Keratinocyte (primary cell): ENCODE data around the gene KNG1. TPM values are rescaled to one million over a fixed set of nuclear protein-coding genes. Genes with fewer than 3 reads are reported as not detected.

Source experiments
- DNase-seq: peaks from one replicate; pipeline ENCODE4 v3.0.0-alpha.2; 2011; ENCODE audit warnings: low read depth, missing footprints, low spot score
- FAIRE-seq: peaks from 2 replicates; lab custom pipeline; 2011; peaks lifted over from hg19 to GRCh38; lab: Jason Lieb, UNC
- H2AFZ ChIP-seq: 2 replicates; pipeline ENCODE4 v1.6.0; 2012; ENCODE audit warnings: low read length, control low read depth, inconsistent platforms; ENCODE audit not compliant: control insufficient read depth
- H3K27ac ChIP-seq: 2 replicates; pipeline ENCODE4 v1.5.1; 2011; ENCODE audit warnings: low read length; ENCODE audit not compliant: control insufficient read depth, insufficient read depth
- H3K27me3 ChIP-seq: 3 replicates; pipeline ENCODE4 v1.6.0; 2011; ENCODE audit warnings: low read length; ENCODE audit not compliant: control insufficient read depth, insufficient read depth; ENCODE audit errors: extremely low read depth
- H3K36me3 ChIP-seq, 2 experiments: 2 replicates in 1 of 2; 3 replicates in 1 of 2; pipeline ENCODE4 v1.5.1; 2011; ENCODE audit warnings: low read length in 2 of 2, mild to moderate bottlenecking in 1 of 2; ENCODE audit not compliant: control insufficient read depth in 2 of 2, insufficient read depth in 2 of 2; ENCODE audit errors: extremely low read depth in 1 of 2
- H3K4me1 ChIP-seq: 3 replicates; pipeline ENCODE4 v1.5.1; 2011; ENCODE audit warnings: low read length; ENCODE audit not compliant: control insufficient read depth, insufficient read depth; ENCODE audit errors: extremely low read depth
- H3K4me2 ChIP-seq: 3 replicates; pipeline ENCODE4 v1.6.0; 2011; ENCODE audit warnings: low read depth, low read length; ENCODE audit not compliant: control insufficient read depth, insufficient read depth; ENCODE audit errors: extremely low read depth
- H3K4me3 ChIP-seq, 3 experiments: fragments of 200-600 bp in 1 of 3; sonication (generic) in 1 of 3; 2 replicates in 2 of 3; 3 replicates in 1 of 3; pipeline ENCODE4 v1.5.1; 2011 to 2016; ENCODE audit warnings: low read length in 3 of 3, mild to moderate bottlenecking in 3 of 3, control low read depth in 2 of 3, inconsistent platforms in 1 of 3, low read depth in 1 of 3, mixed read lengths in 1 of 3, mixed run types in 1 of 3, moderate library complexity in 1 of 3; ENCODE audit not compliant: control insufficient read depth in 2 of 3, insufficient read depth in 2 of 3; ENCODE audit errors: extremely low read depth in 1 of 3
- H3K79me2 ChIP-seq: 2 replicates; pipeline ENCODE4 v1.6.0; 2012; ENCODE audit warnings: low read length; ENCODE audit not compliant: control insufficient read depth, insufficient read depth
- H3K9ac ChIP-seq: 3 replicates; pipeline ENCODE4 v1.6.0; 2011; ENCODE audit warnings: low read length; ENCODE audit not compliant: control insufficient read depth, insufficient read depth; ENCODE audit errors: extremely low read depth
- H3K9me1 ChIP-seq: 3 replicates; pipeline ENCODE4 v1.6.0; 2011; ENCODE audit warnings: low read length; ENCODE audit not compliant: control insufficient read depth, insufficient read depth; ENCODE audit errors: extremely low read depth
- H3K9me3 ChIP-seq: 2 replicates; pipeline ENCODE4 v1.5.1; 2012; ENCODE audit warnings: low read depth, low read length; ENCODE audit not compliant: control insufficient read depth
- H4K20me1 ChIP-seq: 3 replicates; pipeline ENCODE4 v1.6.0; 2011; ENCODE audit warnings: low read length; ENCODE audit not compliant: control insufficient read depth, insufficient read depth; ENCODE audit errors: extremely low read depth
- CTCF ChIP-seq, 3 experiments: IDR thresholded peaks in 1 of 3; conservative IDR thresholded peaks in 1 of 3; optimal IDR thresholded peaks in 1 of 3; 2 replicates in 2 of 3; 3 replicates in 1 of 3; pipeline versions ENCODE3 to v1.5.1; 2011; ENCODE audit warnings: low read length in 3 of 3, mild to moderate bottlenecking in 3 of 3, moderate library complexity in 2 of 3, control low read depth in 1 of 3, inconsistent platforms in 1 of 3; ENCODE audit not compliant: insufficient read depth in 2 of 3; ENCODE audit errors: extremely low read depth in 1 of 3
- EZH2 ChIP-seq: IDR thresholded peaks from one replicate; pipeline ENCODE4 v1.6.1; 2012; ENCODE audit warnings: inconsistent platforms, mild to moderate bottlenecking, low read length, moderate library complexity
- dilution Hi-C: fragments of 300-500 bp; cut with MboI; formaldehyde crosslinking; loops from one replicate; pipeline ENCODE4 v1.7.0; 2020; ENCODE audit warnings: low sequenced_read_pairs; ENCODE audit not compliant: extremely low pct_ligation_motif_present
- polyA plus RNA-seq, 5 experiments: library from polyadenylated mRNA; depleted of rRNA in 3 of 5; stranded (reverse) in 3 of 5; stranded (forward) in 1 of 5; unstranded in 1 of 5; fragments of >200 nt; gene quantifications; 1 replicate in 1 of 5; 2 replicates in 3 of 5; 3 replicates in 1 of 5; pipeline versions ENCODE4 v1.2.1 to v1.2.3, GENCODE V29; 2011 to 2012; ENCODE audit warnings: missing spikeins in 2 of 5, low read depth in 1 of 5, low replicate concordance in 1 of 5

Gene KNG1
- polyA plus RNA-seq, 1 donor (not counting 4 experiments of a cell fraction or from before 2014, with no cell fraction given) = not detected

- no peaks in the 10 kb centered on the region for H3K79me2 ChIP-seq
- FAIRE-seq (no peak), DNase-seq (no peak)
- TF ChIP-seq EZH2 (no peak), CTCF (optimal IDR thresholded peaks at IDR 0.05 in 1 of 3, IDR thresholded peaks at IDR 0.05 in 1 of 3, conservative IDR thresholded peaks at IDR 0.05 in 1 of 3; ENCODE audit: extremely low read depth in 1 of 3, insufficient read depth in 2 of 3, low read length in 3 of 3) (no peak)
- H4K20me1 ChIP-seq = no peaks in the 10 kb centered on the region
- dilution Hi-C loops = no loop called here
- H3K4me2 ChIP-seq = peak overlapping the region; percentile 83
- H3K36me3 ChIP-seq = no peaks in the 10 kb centered on the region
- H3K9me1 ChIP-seq = no peaks in the 10 kb centered on the region
- no peaks in the 10 kb centered on the region for H3K9me3 ChIP-seq
- H3K9ac ChIP-seq = peak overlapping the region; percentile 0
- H2AFZ ChIP-seq = peak overlapping the region; percentile 86
- H3K4me3 ChIP-seq = peak overlapping the region in 2 of 3 experiments; percentile 13 to 53
- peaks cover 8% of the 10 kb centered on the region for H3K4me1 ChIP-seq
- no peak overlapping the region for H3K27ac ChIP-seq
- no peaks in the 10 kb centered on the region for H3K27me3 ChIP-seq
These were observed 55.1 kb downstream of the KNG1 start for GRCh38 chr3:186772281-186772694.

GRCh38 chr3:186772701-186773417 lies 55.7 kb downstream of the KNG1 start:
- Histone ChIP-seq H3K27me3 (no peaks in the 10 kb centered on the region), H3K4me1 (peaks cover 8% of the 10 kb centered on the region), H3K36me3 (no peaks in the 10 kb centered on the region), H2AFZ (peak overlapping the region; percentile 86), H3K9me1 (no peaks in the 10 kb centered on the region), H3K4me3 (peak overlapping the region in 1 of 3 experiments; percentile 53), H3K9ac (peak overlapping the region; percentile 0), H3K4me2 (peak overlapping the region; percentile 83), H3K27ac (no peak overlapping the region), H3K79me2 (no peaks in the 10 kb centered on the region), H4K20me1 (no peaks in the 10 kb centered on the region), H3K9me3 (no peaks in the 10 kb centered on the region)
- FAIRE-seq = no peak
- no peak for TF ChIP-seq EZH2
- TF ChIP-seq CTCF (optimal IDR thresholded peaks at IDR 0.05 in 1 of 3, IDR thresholded peaks at IDR 0.05 in 1 of 3, conservative IDR thresholded peaks at IDR 0.05 in 1 of 3; ENCODE audit: extremely low read depth in 1 of 3, insufficient read depth in 2 of 3, low read length in 3 of 3) = no peak
- dilution Hi-C loops = no loop called here
- no peak for DNase-seq
